ENCODE results near the gene CIDEB.

Gene CIDEB

DNA sequence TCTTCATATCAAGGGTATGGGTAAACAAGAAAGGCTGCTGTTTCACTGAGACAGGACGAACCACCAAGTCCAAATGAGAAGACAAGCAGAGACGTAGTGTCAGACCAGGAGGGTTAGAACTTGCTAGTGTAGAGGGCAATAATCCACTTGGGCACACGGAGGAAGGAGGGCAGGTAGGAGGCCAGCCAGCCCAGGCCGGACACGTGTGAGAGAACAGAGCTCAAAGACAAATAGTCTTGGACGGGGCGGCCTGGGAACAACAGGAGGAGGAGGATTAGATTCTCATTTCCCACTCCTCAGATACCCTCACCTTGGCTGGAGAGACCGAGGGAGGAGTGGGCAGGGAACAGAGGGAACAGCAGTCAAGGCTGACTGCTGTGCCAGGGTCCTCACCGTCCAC lies 17.0 kb downstream of the CIDEB start:
- no peak for DNase-seq

DNA sequence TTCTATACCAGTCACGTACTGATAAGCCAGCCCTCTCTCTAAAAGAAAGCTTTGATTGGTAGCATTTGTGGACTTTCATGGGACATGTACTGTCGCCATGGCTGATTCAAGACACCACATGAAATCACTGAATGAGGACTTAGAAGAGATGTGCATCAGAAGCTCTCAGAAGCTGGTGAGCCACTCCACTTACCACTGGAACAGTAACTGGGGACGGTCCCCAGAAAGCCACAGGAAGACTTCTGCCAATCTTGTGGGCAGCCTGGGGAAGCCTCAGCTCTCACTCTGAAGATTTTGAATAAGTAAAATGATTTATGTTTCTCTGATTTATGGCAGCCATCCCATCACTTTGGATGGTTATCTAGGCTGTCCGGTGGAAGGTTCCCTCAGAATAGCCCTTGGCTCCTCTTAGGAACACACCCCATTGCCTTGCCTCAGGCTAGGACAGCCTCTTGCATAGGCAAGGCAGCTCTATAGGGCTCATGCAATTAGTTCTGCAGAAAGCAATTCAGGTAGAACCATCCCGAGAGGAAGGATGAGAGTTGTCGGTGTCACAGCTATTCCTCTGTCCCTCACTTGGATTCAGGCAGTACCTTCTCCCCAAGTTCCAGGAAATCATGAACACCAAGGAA lies 18.0 kb downstream of the CIDEB start:
- DNase-seq: no peak

DNA sequence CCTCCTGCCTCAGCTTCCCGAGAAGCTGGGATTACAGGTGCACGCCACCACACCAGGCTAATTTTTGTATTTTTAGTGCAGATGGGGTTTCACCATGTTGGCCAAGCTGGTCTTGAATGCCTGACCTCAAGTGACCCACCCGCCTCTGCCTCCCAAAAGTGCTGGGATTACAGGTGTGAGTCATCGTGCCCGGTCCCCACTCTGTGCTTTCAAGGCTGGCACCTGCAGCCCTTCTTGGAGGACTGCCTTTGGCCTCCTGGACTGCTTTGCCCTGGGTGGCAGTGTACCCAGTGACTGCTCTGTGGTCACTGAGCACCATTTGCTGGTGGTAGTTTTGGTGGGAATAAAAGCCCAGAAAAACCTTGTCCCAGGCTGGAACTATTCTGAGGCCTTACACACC lies 20.8 kb downstream of the CIDEB start:
- no peak for DNase-seq

DNA sequence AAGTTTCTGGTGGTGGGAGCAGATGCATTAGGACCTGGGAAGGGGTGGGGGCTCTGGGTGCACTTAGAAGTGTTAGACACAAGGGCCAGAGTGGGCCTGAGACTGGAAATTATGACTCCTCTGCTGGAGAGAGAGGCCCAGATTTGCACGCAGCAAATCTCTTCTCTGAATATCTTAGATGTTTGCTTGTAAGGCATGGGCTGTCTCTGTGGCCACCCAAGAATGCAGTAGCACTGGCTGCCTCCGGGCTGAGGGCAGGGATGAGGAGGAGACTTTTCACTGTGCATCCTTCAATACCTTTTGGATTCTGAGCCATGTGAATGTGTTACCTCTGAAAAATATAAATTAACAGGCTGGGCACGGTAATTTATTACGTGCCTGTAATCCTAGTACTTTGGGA lies 22.4 kb downstream of the CIDEB start:
- DNase-seq: no peak

DNA sequence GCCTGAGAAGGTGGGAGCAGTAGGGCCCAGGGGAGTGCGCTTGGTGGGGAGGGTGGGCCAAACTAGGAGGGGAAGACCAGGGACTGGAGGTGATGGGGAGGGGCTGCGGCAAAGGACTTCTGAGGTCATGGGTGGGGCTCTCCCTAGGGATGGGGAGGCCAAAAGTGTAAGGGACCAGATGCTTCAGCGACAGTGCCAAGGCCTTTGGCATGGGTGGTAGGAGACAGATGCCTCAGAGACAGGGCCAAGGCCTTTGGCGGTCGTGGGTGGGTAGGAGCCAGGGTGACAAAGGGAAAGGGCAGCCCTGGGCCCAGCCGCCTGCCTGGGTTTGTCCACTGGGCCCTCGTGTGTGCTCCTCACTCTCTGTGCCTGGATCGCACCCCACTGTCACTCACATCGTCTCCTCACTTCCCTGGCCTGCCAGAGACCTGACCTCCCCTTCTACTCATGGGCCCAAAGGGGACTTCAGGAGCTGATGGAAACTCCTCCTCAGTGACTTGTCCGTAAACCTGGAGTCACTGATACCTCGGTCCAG lies 23.2 kb downstream of the CIDEB start:
- DNase-seq: no peak

DNA sequence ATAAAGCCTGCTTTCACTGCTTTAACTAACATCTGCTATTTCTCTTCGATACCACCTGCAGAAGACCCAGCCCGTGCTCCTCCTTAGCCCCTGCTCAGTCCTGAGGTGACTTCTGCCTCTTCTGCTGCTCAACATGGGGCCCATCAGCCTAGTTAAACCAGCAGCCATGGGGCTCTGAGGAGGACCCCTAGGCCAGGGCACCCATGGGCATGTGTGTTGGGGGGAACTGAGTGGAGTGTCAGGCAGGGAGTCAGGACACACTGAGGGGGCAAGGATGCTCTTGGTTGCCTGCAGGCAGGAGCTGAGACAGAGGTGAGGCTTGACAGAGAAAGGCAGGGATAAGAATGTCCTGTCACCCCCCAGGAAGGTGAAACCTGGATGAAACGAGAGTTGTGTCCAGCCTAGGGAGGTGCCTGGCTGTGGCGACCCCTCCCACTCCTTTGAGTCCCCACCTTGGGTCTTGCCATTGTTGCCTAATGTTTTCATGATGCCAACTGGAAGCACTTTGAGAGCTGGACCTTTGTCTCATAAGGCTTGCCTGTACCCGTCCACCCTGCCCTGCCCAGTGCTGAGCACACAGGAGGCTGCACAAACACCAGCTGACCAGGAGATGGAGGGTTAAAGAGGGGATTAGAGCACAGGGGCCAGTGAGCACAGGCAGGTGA lies 23.8 kb downstream of the CIDEB start:
- no peak for DNase-seq

DNA sequence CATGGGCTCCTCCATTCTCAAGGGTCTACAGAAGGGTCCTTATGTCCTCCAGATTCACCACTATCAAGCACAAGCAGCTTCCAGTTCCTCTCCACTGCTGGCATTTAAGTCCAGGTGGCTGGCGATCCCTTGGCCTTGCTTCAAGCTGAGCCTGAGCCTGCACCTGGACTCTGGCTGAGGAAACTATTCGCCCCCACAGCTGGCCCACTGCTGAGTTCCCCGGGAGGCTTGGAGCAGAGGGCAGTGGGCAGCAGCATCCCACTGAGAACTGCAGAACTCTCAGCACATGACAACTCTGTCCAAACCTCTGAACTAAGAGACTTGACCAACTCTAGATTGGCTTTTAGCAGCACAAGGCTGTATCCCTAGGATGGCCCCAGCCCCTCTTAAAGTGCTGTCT lies 25.0 kb downstream of the CIDEB start:
- DNase-seq: no peak

DNA sequence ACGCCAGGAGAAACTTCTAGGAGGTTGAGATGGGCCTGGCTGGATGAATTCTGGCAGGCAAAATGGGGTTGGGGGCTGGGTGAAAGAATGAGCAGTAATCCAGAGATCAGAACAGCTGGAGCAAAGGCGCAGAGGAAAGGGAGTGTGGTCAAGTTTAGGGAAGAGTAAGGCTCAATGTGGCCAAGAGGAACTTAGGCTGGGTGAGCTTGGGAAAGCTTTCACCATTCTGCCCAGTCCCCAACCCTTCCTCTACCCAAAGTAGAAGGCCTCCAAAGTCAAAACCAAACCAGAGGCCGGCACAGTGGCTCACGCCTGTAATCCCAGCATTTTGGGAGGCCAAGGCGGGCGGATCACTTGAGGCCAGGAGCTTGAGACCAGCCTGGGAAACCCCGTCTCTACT lies 26.1 kb downstream of the CIDEB start:
- DNase-seq: no peak

DNA sequence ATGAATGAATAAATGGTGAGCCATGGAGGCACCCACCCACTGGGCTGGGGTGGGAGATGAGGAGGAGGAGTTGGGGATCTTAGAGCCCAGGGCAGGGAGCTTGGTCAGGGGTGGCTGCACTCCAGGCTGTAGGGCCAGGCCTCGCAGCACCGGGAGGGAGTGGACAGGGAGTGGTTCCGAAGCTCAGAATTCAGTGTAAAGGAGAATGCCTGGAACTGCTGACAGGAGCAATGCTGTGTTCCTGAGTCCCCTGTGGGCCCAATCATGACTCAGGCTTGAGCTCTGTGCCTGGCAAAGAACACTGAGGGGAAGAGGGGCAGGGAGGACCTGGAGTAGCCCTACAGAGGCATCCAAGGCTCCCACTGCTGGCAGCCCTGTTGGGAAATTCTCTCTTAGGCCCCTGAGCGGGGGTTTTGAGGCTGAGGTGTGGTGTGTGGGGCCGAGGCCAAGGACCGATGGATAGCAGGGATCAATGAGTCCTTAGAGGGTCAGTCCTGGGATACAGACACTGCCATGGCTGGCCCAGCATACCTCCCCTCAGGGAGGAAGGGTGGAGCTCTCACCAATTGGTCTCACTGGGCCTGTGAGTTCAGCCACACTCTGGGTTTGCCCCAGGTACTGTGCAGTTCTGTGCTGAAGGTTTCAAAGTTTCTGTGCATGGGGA lies 26.8 kb downstream of the CIDEB start:
- DNase-seq: no peak

DNA sequence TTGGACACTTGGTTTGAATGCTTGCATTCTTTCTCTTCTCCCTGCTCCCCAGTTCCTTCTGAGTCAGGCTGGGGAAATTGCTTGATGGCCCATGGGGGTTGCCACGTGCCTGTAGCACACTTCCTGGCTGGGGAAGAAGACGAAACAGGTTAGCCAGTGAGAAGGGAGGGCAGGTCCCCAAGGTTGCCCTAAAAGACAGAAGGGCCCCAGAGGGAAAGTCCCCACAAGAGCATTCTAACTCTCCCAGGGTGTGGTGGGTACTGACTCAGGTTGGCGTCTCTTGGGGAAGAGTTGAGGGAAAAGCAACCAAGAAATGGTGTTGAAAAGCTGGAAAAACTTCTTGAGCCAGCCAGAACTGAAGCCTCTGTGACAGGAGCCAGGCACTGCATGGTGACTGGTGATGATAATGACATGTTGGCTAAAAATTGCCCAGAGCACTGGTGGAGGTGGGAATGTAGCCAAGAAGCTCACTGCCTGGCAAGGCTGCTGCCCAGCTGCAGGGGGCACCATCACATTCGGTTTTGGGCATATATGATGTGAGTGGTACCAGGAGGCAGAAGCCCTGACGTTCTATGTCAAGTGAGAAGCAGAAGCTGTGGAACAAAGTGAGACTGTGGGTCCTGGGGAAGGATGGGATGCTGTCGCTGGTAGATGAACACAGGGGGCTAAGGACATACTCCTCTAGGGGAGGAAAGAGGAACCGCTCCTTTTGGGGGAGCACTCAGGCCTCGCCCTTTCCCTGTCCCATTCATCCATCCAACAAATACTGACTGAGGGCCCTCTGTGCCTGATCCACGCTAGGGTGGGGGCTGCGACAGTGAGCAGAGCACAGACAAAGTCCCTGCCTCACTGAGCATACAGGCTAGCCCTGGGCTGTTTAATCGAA lies 28.2 kb downstream of the CIDEB start:
- no peak for DNase-seq

DNA sequence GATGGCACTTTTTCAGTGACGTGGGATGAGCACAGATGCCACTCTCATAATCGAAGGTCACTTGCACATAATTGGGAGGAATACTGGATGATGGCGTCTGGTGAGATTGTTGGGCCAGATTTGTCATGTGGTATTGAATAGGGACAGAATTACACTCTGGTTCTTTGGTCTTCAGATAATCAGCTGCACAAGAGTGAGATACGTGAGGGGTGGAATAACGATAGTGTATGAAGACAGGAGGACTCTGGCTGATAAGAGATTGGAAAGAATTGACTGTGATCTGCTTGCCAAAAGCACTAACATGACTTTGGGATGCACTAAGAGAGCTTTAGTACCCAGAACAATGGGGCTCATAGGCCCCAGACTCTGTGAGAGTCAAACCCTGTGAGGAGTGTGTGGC lies 29.4 kb downstream of the CIDEB start:
- DNase-seq: no peak

DNA sequence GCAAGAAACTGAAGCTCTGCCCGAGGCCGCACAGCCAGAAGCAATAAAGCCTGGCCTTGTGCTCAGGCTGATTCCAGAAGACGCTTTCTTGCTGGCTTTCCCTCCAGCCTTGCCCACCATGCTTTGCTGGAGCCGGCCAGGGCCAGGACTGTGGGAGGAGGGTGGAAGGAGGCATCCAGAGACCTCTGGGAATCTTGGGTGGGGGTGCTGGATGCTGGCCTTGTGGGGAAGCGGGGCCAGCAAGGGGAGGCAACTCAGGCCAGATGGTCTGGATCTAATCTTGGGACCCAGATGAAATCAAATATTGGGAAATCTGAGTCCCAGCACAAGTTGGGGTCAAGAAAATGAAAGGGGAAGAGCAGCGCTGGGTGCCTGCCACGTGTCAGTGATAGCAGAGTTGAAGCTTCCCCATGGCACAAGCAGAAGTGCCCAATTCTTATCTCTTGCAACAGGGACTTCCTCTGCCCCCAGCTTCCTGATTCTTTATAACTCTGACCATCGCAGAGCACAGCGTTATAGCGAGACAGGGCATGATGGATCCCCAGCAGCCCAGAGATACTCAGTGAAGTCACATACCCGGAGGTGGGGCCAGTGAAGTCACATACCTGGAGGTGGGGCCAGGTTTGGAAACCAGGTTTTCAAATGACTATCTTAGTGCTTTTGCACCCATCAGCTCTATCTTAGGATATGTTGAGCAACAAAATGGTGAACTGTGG lies 30.0 kb downstream of the CIDEB start:
- DNase-seq: no peak

DNA sequence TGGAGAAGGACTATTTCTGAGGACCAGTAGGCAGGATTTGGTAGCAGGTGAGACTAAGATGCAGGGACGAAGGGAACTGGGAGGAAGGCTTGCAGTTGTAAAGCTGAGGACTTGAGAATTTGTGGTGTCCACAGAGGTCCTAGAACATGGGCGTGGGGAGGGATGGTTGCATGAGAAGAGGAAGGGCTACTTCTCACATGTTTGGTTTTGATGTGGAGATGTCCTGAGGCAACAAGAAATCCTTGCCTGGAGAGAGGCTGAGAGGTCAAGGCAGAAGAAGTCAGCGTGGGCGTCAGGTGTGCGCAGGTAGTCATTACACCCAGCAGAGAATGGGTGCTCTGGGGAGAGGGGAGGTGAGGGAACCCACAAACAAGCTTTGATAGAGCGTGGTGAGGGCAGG lies 30.7 kb downstream of the CIDEB start:
- no peak for DNase-seq

DNA sequence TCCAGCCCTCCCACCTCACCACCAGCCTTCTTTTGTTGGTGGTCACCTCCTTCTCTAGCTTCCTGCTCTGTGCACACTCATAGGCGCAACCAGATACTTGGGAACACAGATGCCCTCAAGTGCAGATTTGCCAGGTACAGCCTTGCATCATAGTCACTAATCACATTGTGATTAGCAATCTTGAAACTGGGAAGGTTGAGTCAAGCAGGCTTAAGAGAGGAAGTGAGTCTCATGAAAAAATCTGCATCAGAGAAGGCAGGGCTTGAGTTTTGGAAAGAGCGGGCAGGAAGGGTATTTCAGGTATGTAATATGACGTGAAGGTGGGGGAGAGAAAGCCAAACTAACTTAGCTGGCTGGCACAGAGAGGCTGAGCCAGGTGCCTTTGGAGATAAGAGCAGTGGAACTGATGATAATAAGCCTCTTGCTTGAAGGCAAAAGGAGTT lies 33.7 kb downstream of the CIDEB start:
- no peak for DNase-seq

DNA sequence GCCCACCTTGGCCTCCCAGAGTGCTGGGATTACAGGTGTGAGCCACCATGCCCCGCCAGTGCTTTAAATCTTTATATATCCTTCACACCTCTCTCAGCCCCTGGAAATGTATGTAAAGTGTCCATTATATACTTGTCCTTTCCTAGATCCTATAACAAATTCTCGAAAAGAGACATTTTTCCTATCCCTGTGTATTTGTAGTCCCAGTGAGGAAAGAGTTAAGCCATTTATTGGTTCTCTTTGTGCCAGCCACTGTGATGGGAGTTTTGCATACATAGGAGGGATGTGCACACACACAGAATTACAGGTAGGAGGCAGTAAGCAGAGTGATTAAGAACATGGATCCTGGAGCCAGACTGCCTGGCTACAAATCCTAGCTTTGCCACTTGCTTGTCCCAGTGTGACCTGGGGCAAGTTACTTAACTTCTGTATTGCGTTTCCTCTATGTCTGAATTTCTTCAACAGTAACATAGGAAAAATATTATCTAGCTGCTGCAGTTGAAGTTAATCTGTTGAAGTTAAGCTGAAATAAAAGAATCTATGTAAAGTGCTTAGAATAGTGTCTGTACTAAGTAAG lies 34.3 kb downstream of the CIDEB start:
- no peak for DNase-seq

DNA sequence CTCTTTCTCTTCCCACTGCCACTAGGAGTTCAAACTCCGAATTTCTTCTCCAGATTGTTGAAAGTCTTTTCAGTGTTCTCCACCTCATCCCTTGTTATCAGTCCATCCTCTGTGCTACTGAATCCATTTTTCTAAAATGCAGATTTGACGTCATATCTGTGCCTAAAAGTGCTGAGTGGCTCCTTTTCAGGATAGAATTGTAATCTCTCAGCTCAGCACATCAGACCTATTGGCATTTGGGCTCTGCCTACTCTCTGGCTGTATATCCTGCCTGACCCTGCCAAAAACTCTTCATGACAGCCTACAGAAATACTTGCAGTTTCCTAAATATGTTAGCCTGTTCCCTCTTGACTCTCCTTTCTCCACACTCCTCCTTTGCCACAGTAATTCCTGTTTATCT lies 35.3 kb downstream of the CIDEB start:
- DNase-seq: no peak

DNA sequence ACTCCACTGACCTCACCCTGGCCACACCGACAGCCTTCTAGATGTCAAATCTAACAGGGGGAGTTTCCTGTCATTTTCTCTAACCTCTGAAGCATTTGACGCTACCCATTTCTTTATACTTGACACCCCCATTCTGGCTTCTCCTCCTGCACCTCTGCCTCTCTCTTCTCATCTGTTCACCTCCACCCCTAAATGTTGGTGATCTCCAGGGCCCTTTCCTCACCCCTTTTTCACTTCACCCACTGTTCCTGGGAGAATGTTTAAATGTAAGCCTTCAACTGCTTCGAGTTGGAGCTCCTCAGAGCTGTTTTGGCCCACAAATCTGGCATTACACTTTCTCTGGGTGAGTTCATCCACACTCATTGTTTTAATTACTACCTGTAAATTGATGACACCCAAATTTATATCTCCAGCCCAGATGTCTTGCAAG lies 35.9 kb downstream of the CIDEB start:
- no peak for DNase-seq

DNA sequence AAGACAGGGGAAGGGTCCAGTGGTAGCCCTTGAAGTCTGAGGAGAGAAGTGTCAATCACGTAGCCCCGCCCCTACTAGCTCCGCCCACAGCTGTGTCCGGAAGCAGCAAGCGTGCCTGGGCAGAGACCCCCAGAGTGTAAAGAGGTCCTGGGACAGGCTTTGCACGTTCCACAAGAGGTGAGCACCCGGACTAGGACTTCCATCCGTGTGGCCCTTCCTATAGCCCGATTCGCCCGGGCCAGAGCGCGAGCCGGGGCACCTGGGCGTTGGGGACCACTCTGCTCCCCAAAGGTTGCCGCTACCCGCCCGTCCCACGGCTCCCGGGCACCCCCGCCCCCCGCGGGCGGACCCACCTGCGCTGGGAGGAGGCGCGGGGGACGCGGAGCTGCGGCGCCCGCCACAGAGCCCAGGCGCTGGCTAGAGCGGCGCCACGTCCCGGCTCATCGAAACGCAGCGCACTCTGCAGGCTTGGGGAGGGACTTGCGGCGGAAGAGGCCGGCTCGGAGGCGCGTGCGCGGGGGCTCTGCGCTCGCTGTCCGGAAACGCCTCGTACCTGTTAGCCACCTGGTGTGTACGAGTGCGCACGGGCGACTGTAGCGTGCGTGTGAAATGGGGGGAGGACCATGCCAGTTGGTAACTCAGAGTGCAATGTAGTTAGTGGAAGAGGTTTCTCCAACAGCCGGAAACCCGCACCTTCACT lies 36.5 kb downstream of the CIDEB start, which contains the start of gene RABGGTA:
RABGGTA (minus strand) TSS at position 464 of the 700 bp plus-strand sequence. CDS start 482 bp downstream, outside the sequence.
- DNase-seq: peak; percentile 59

DNA sequence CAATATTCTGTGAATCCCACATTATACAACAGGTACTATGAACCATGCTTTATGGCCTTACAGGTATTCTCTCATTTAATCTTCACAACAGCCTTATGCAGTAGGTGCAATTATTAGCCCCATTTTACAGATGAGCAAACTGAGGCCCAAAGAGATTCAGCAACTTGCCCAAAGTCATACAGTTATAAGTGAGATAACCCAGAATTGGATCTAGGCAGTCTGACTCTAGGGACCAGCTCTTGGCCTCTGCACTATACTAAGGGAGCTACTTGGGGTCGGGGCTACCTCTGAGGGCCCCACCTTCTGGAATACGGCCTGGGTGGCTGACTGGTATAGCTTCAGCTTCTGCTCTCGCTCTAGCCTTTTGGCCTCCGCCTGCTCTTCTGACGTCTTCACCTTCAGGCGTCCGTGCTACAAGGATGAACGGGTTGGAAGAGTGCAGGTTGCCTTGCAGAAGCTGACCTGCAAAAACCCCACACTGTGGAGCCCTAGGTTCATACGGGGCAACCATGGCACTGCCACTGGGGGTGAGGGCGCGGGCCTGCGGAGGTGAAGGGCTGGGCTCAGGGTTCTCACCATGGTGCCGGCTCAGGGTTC lies 37.1 kb downstream of the CIDEB start:
- DNase-seq: no peak

DNA sequence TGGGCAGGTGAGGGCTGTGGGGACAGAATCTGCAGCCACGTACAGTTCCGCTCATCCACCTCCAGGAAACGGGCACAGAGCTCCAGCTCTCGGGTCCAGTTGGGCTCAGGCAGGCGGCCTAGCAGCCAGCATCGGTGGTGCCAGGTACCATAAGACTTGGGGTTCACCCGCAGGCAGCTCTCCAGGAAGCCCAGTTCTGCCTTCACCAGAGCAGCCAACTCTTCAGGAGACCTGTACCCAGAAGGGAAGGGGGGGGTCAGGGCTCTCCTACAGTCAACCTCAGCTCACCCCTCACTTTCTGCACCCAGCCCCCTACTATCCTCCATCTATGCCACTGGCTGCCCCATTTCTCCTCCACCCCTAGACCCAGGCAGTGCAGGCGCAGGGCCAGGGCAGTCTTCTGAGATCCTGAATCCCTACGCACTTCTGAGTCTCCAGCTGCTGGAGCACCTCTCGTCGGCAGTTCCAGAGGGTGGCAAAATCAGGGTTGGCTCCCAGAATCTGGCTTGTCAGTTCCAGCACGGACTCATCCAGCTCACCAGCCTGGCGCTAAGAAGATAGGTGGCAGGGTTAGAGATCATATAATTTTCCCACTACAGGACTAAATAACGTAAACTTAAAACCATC lies 37.8 kb downstream of the CIDEB start:
- no peak for DNase-seq

All from T1000 (cell line).